DMS 273 (cell line): ENCODE measurements around the gene RIPK4.

ENCODE experiments used
- DNase-seq: peaks from one replicate; lab custom pipeline; 2025; ENCODE audit not compliant: unreplicated experiment; lab: John Stamatoyannopoulos, UW

The RIPK4 gene

GRCh38 chr21:41755258-41755933, 11.5 kb downstream of the RIPK4 start:
- DNase-seq: no peak

GRCh38 chr21:41754479-41754891, 12.4 kb downstream of the RIPK4 start:
- DNase-seq: no peak

- no peak for DNase-seq
Observed at GRCh38 chr21:41753006-41753898, 13.6 kb downstream of the RIPK4 start.

GRCh38 chr21:41752231-41752681, 14.6 kb downstream of the RIPK4 start:
- no peak for DNase-seq

GRCh38 chr21:41751611-41752011, 15.2 kb downstream of the RIPK4 start:
- peak; percentile 70 for DNase-seq

GRCh38 chr21:41750532-41751151, 16.2 kb downstream of the RIPK4 start:
- DNase-seq: no peak

GRCh38 chr21:41750051-41750450, 16.8 kb downstream of the RIPK4 start:
- DNase-seq: no peak

GRCh38 chr21:41749286-41749685, 17.6 kb downstream of the RIPK4 start:
- DNase-seq: no peak

GRCh38 chr21:41747943-41748738, 18.7 kb downstream of the RIPK4 start:
- no peak for DNase-seq

- DNase-seq: no peak
Observed at GRCh38 chr21:41746744-41747006, 20.2 kb downstream of the RIPK4 start.

- no peak for DNase-seq
Observed at GRCh38 chr21:41745971-41746743, 20.7 kb downstream of the RIPK4 start.

GRCh38 chr21:41745026-41745820, 21.6 kb downstream of the RIPK4 start:
- DNase-seq: no peak

GRCh38 chr21:41744028-41744930, 22.6 kb downstream of the RIPK4 start:
- DNase-seq: no peak

- DNase-seq: no peak
Observed at GRCh38 chr21:41743321-41744027, 23.4 kb downstream of the RIPK4 start.

- no peak for DNase-seq
Observed at GRCh38 chr21:41742073-41742875, 24.6 kb downstream of the RIPK4 start.

GRCh38 chr21:41741253-41742072, 25.4 kb downstream of the RIPK4 start:
- no peak for DNase-seq
